K562 (cell line): ENCODE data around the gene OR7G3. TPM values are rescaled to one million over a fixed set of nuclear protein-coding genes. Genes with fewer than 3 reads are reported as not detected.
A peak's percentile ranks its signal among the peaks of the same experiment; 100 is the strongest.

Experiments
- ATF1 ChIP-seq, 2 experiments: fragments of 450-650 bp in 1 of 2; IDR thresholded peaks; 2 replicates each; pipeline ENCODE4 v1.6.1; 2016; ENCODE audit warnings: missing compliant biosample characterization in 1 of 2, missing genetic modification characterization in 1 of 2
- C11orf30 ChIP-seq: fragments of 450-650 bp; IDR thresholded peaks from 2 replicates; pipeline ENCODE4 v1.6.1; 2016; ENCODE audit warnings: low read depth, mild to moderate bottlenecking
- CHD2 ChIP-seq: IDR thresholded peaks from 2 replicates; pipeline ENCODE4 v1.6.1; 2011; ENCODE audit warnings: low read depth, low read length
- CREB3L1 ChIP-seq: fragments of 450-650 bp; IDR thresholded peaks from 2 replicates; pipeline ENCODE4 v1.6.1; 2014; ENCODE audit warnings: low read depth, mild to moderate bottlenecking, moderate library complexity, borderline replicate concordance
- CXXC5 ChIP-seq: fragments of 250-450 bp; sonication (Bioruptor Pico); IDR thresholded peaks from 2 replicates; pipeline ENCODE4 v1.8.0; 2022; ENCODE audit warnings: inconsistent platforms, mild to moderate bottlenecking, moderate library complexity
- DNMT1 ChIP-seq: fragments of 450-650 bp; IDR thresholded peaks from 2 replicates; pipeline ENCODE4 v1.6.1; 2016; ENCODE audit warnings: antibody characterized with exemption, mild to moderate bottlenecking
- DPF2 ChIP-seq: fragments of 450-650 bp; IDR thresholded peaks from 2 replicates; pipeline ENCODE4 v1.6.1; 2016
- ELF2 ChIP-seq: fragments of 250-450 bp; sonication (Bioruptor Pico); IDR thresholded peaks from 2 replicates; pipeline ENCODE4 v1.5.0; 2021; ENCODE audit warnings: mild to moderate bottlenecking
- EP400 ChIP-seq: fragments of 450-650 bp; IDR thresholded peaks from 2 replicates; pipeline ENCODE4 v1.6.1; 2017; ENCODE audit warnings: antibody characterized with exemption, mild to moderate bottlenecking, moderate library complexity
- GTF2E2 ChIP-seq: fragments of 200-800 bp; sonication (Bioruptor generic); IDR thresholded peaks from 2 replicates; pipeline ENCODE4 v1.6.1; 2016; ENCODE audit warnings: missing genetic modification characterization, missing compliant biosample characterization
- HDAC1 ChIP-seq, 2 experiments: fragments of 450-650 bp; IDR thresholded peaks; 2 replicates each; pipeline ENCODE4 v1.6.1; 2016 to 2017; ENCODE audit warnings: inconsistent platforms in 1 of 2, mild to moderate bottlenecking in 1 of 2, moderate library complexity in 1 of 2
- MECOM ChIP-seq: fragments of 250-450 bp; sonication (Bioruptor Pico); IDR thresholded peaks from 2 replicates; pipeline ENCODE4 v1.8.0; 2022; ENCODE audit warnings: inconsistent platforms
- NFIC ChIP-seq: fragments of 450-650 bp; IDR thresholded peaks from 2 replicates; pipeline ENCODE4 v1.6.1; 2017; ENCODE audit warnings: mild to moderate bottlenecking, inconsistent platforms
- NKRF ChIP-seq: fragments of 450-650 bp; IDR thresholded peaks from 2 replicates; pipeline ENCODE4 v1.6.1; 2016; ENCODE audit warnings: borderline replicate concordance
- SPI1 ChIP-seq: IDR thresholded peaks from 2 replicates; pipeline ENCODE4 v1.6.1; 2011; ENCODE audit warnings: low read depth, low read length, control low read depth, borderline replicate concordance
- USF1 ChIP-seq: sonication (generic); formaldehyde crosslinking; IDR thresholded peaks from 2 replicates; pipeline ENCODE4 v1.9.0; 2022; ENCODE audit warnings: mild to moderate bottlenecking, missing genetic modification reagents
- XRCC3 ChIP-seq: fragments of 450-650 bp; IDR thresholded peaks from 2 replicates; pipeline ENCODE4 v1.6.1; 2017; ENCODE audit warnings: mild to moderate bottlenecking, moderate library complexity
- ZBTB17 ChIP-seq: fragments of 450-650 bp; formaldehyde crosslinking; IDR thresholded peaks from 2 replicates; pipeline ENCODE4 v1.4.0; 2020; ENCODE audit warnings: mild to moderate bottlenecking
- ZNF780A ChIP-seq: fragments of 250-450 bp; sonication (Bioruptor Pico); IDR thresholded peaks from 2 replicates; pipeline ENCODE4 v1.5.0; 2021; ENCODE audit warnings: mild to moderate bottlenecking
- polyA plus RNA-seq, 8 experiments: library from polyadenylated mRNA; depleted of rRNA in 4 of 8; stranded (reverse) in 5 of 8; unstranded in 3 of 8; fragments of >200 nt; fragmentation: Nextera tagmentation in 2 of 8; fragmentation: Illumina TruSeq in 1 of 8; extraction: Ambion mirVana in 2 of 8; extraction: Trizol in 1 of 8; gene quantifications; 2 replicates each; pipeline versions ENCODE4 v1.2.1 to v1.2.3, GENCODE V29; 2011 to 2014; ENCODE audit warnings: inconsistent platforms in 1 of 8, missing spikeins in 1 of 8
- total RNA-seq, 7 experiments: library from RNA; depleted of rRNA in 6 of 7; stranded (reverse); fragments of >200 nt in 6 of 7; fragmentation: Illumina TruSeq in 2 of 7; extraction: Trizol in 2 of 7; gene quantifications; 2 replicates each; pipeline versions ENCODE4 v1.2.1 to v1.2.3, GENCODE V29; 2011 to 2021; ENCODE audit warnings: low replicate concordance in 1 of 7
- TF ChIP-seq, protein P1 (sequence below): sonication (generic); formaldehyde crosslinking; IDR thresholded peaks from 2 replicates; pipeline ENCODE4 v1.5.0; 2020; ENCODE audit warnings: missing genetic modification reagents

OR7G3 gene
- total and polyA plus RNA-seq, 9 of the 15 experiments (the other 6 are each of a cell fraction or from before 2014, with no cell fraction given): not detected

GRCh38 chr19:9140159-9140874 is 13.6 kb upstream of the OR7G3 start, which contains the start of gene ZNF317 (continued):
- TF ChIP-seq NKRF: peak; percentile 85; the same call in 1 of the 2 replicates
- no peak for TF ChIP-seq MECOM (CRISPR knock-in tag)
- TF ChIP-seq CXXC5: peak; percentile 82
- TF ChIP-seq, protein P1, sequence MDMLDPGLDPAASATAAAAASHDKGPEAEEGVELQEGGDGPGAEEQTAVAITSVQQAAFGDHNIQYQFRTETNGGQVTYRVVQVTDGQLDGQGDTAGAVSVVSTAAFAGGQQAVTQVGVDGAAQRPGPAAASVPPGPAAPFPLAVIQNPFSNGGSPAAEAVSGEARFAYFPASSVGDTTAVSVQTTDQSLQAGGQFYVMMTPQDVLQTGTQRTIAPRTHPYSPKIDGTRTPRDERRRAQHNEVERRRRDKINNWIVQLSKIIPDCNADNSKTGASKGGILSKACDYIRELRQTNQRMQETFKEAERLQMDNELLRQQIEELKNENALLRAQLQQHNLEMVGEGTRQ (CRISPR knock-in tag): peak; percentile 61
- no peak for TF ChIP-seq ATF1 (CRISPR knock-in tag; IDR thresholded peaks at IDR 0.05)
- TF ChIP-seq ATF1 (tag; IDR thresholded peaks at IDR 0.05): peak; percentile 85
- peak; percentile 98 for TF ChIP-seq CHD2
- peak; percentile 15; the same call in 1 of the 2 replicates for TF ChIP-seq NFIC
- TF ChIP-seq DPF2: 0 out of 2 replicates have a peak, but pooled peaks have one; percentile 14
- TF ChIP-seq CREB3L1: peak; percentile 89; the same call in 1 of the 2 replicates
- peak; percentile 36; the same call in 1 of the 2 replicates for TF ChIP-seq C11orf30
- TF ChIP-seq ZBTB17 (CRISPR knock-in tag): 0 out of 2 replicates have a peak, but pooled peaks have one; percentile 27
- TF ChIP-seq SPI1: peak; percentile 82
- TF ChIP-seq EP400: peak; percentile 95
- TF ChIP-seq GTF2E2 (tag): peak; percentile 68; the same call in 1 of the 2 replicates
- TF ChIP-seq HDAC1 (IDR thresholded peaks at IDR 0.05): peak in 1 of 2 experiments; percentile 90; a peak in 2 of 4 replicates
- no peak for TF ChIP-seq ZNF780A (CRISPR knock-in tag)
- TF ChIP-seq USF1 (CRISPR knock-in tag): peak; percentile 73
- peak; percentile 97 for TF ChIP-seq ELF2
- no peak for TF ChIP-seq XRCC3
- TF ChIP-seq DNMT1: no peak
